Mesothelial cell of epicardium (in vitro differentiated cells): Measurements from ENCODE around the gene CLCF1. TPM values are rescaled to one million over a fixed set of nuclear protein-coding genes. Genes with fewer than 3 reads are reported as not detected.
A peak's percentile ranks its signal among the peaks of the same experiment; 100 is the strongest.

Experiments used
- DNase-seq, 2 experiments: peaks; one replicate each; pipeline ENCODE4 v3.0.0; 2021; ENCODE audit warnings: low spot score in 2 of 2; ENCODE audit not compliant: unreplicated experiment in 2 of 2
- H3K27ac Mint-ChIP-seq: 2 replicates; pipeline ENCODE4 v1.8.0; 2021; ENCODE audit warnings: mixed read lengths
- H3K27me3 Mint-ChIP-seq: 2 replicates; pipeline ENCODE4 v1.8.0; 2021; ENCODE audit warnings: low read depth, mixed read lengths
- H3K36me3 Mint-ChIP-seq: 2 replicates; pipeline ENCODE4 v1.8.0; 2021; ENCODE audit warnings: mixed read lengths
- H3K4me1 Mint-ChIP-seq: 2 replicates; pipeline ENCODE4 v1.8.0; 2021; ENCODE audit warnings: mixed read lengths
- H3K4me3 Mint-ChIP-seq: 2 replicates; pipeline ENCODE4 v1.8.0; 2021; ENCODE audit warnings: mild to moderate bottlenecking, moderate library complexity, mixed read lengths
- H3K9me3 Mint-ChIP-seq: 2 replicates; pipeline ENCODE4 v1.8.0; 2021; ENCODE audit warnings: mixed read lengths
- total RNA-seq: library from RNA; stranded (reverse); gene quantifications from 3 replicates; pipeline ENCODE4 v1.2.1, GENCODE V29; 2021
- TF ChIP-seq, protein P1 (sequence below): fragments of 200-600 bp; sonication (generic); IDR thresholded peaks from one replicate; pipeline ENCODE4 v1.5.0; 2021; ENCODE audit warnings: antibody characterized with exemption; ENCODE audit not compliant: unreplicated experiment

Gene CLCF1
- total RNA-seq, 1 donor from 2014 or later: 5.9 TPM

DNA sequence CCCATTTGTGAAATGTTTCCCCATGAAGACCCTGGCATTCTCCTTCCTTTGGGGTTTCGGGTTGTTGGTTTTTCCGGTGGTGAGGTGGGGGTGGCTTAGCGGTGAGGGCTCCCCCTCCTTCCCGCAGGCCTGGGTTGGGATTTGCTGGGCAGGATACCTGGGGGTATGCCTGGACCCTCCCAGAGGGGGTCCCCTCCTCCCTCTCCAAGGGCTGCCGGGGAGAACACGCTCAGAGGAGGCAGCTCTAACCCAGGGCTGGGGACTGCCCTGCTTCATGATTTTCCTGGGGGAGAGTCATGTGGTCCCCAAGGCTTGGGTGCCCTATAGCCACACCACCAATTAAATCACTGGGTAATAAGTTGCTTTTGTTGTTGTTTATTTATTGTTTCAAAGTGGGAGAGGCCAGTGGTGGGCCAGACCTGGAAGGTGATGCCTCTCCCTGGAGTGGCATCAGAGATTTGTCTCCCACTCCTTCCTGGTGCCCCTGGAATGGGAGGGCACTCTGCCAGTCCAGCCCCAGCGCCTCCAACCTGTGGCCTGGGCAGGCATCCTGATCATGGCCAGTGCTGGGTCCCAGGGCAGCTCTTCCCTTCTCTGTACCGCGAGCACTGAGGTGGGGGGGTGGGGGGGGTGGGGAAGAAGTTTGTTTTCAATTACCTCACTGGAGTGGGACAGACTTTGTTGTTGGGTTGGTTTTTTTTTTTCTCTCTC lies 1.3 kb upstream of the CLCF1 start:
- Mint-ChIP-seq H3K27me3 (peaks cover 7% of the 10 kb centered on the region), H3K9me3 (no peaks in the 10 kb centered on the region), H3K27ac (peak overlapping the region; percentile 94), H3K4me1 (peaks cover 58% of the 10 kb centered on the region), H3K36me3 (no peaks in the 10 kb centered on the region), H3K4me3 (peak overlapping the region; percentile 83)
- TF ChIP-seq, protein P1, sequence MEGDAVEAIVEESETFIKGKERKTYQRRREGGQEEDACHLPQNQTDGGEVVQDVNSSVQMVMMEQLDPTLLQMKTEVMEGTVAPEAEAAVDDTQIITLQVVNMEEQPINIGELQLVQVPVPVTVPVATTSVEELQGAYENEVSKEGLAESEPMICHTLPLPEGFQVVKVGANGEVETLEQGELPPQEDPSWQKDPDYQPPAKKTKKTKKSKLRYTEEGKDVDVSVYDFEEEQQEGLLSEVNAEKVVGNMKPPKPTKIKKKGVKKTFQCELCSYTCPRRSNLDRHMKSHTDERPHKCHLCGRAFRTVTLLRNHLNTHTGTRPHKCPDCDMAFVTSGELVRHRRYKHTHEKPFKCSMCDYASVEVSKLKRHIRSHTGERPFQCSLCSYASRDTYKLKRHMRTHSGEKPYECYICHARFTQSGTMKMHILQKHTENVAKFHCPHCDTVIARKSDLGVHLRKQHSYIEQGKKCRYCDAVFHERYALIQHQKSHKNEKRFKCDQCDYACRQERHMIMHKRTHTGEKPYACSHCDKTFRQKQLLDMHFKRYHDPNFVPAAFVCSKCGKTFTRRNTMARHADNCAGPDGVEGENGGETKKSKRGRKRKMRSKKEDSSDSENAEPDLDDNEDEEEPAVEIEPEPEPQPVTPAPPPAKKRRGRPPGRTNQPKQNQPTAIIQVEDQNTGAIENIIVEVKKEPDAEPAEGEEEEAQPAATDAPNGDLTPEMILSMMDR: no peak
- DNase-seq: no peak

DNA sequence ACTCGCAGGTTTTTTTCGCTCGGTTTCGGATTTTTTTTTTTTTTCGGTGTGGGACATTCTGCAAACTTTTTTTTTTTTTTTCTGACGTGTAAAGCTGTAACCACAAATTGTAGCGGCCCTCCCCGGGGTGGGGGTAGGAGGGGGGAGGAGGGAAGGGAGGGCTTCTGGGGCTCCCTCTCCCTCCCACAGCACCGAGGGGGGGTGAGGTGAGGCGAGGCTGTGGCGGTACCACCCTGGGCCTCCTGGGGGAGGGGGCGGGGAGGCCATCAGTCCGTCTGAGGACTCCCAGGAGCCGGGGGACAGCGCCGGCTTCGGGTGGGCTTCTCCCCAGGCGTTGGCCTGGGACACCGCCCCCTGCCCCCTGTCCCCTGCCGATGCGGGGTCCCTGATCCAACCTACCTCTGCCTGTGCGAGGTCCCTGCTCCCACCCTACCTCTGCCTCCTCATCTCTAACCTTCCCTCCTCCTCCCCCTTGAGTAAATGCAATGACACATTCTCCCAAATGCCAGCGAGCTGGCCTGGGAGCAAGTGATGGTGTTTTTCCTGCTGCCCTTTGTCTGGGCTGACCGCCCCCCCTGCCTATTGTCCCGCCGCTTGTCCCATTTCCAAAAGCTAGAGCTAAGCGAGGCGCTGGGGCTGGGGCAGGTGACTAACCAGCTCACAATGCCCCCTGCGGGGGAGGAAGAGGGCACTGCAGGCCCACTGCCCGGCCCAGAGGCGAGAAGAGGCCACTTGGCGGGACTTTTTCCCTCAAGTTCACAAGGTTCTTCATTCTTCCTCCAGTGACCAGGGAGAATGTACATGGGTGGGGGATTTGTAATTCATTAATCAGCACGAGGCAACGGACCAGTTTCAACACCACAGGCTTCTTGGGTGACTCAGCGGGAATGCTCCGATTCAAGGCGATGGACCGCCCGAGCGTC lies 511 bp upstream of the CLCF1 start:
- TF ChIP-seq, protein P1: peak; percentile 45
- H3K4me3 Mint-ChIP-seq: peak overlapping the region; percentile 83
- DNase-seq: peak in 1 of 2 experiments; percentile 61
- peak overlapping the region; percentile 94 for H3K27ac Mint-ChIP-seq
- no peaks in the 10 kb centered on the region for H3K36me3 Mint-ChIP-seq
- H3K4me1 Mint-ChIP-seq: peaks cover 57% of the 10 kb centered on the region
- H3K27me3 Mint-ChIP-seq: peaks cover 7% of the 10 kb centered on the region
- no peaks in the 10 kb centered on the region for H3K9me3 Mint-ChIP-seq

DNA sequence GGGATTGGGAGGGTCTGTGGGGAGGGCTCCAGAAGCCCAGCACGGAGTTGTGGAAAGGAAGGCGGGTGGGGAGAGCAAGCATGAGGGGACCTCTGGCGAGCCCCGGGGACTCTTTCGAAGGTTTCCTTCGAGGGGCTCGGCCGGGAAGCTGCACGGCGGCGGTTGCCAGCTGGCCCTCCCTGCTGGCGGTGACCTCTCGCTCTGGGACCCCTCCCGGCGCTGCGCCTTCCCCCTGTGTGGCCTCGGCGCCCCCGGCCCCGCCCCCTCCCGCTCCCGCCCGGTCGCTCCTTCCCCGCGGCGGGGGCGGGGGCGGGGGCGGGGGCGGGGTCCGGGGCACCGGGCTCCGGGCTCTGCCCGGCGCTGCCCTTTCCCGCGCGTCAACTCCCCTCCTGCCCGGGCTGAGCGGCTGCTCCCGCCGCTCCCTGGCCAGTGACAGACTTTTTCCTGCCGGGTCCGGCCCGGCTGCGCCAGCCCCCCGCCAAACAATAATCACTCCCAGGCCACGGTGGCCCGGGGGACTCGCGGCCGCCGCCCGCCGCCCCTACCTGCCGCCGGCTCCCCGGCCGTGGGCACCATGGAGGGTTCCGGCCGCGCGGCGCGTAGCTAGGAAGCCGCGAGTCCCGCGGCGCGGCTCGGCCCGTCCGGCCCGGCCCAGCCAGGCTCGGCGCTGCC lies 941 bp downstream of the CLCF1 start:
- Mint-ChIP-seq H3K27ac (no peak overlapping the region), H3K27me3 (peaks cover 7% of the 10 kb centered on the region), H3K36me3 (no peaks in the 10 kb centered on the region), H3K4me3 (peak overlapping the region; percentile 69), H3K4me1 (peaks cover 62% of the 10 kb centered on the region), H3K9me3 (no peaks in the 10 kb centered on the region)
- TF ChIP-seq, protein P1: no peak
- DNase-seq: no peak

DNA sequence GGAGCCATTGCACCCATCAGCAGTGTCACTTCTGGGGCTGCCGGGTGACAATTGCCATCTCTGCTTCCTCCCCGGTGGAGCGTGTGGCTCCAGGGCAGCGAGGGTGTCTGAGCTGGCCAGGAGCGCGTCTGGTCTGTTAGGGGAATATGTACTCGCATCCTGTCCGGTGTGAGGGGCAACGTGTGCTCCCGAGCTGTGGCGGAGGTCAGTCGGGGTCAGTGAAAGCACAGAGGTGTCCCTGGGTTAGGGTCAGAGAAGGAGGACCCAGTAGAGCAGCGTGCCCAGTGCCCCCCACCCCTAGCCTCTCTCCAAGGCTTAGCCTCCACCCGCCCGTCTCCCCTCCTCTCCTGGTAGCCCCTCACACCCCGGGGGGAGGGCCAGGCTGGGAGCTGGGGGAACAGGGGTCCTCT lies 1.5 kb downstream of the CLCF1 start:
- TF ChIP-seq, protein P1: peak; percentile 1
- H3K4me3 Mint-ChIP-seq: peak overlapping the region; percentile 69
- H3K36me3 Mint-ChIP-seq: no peaks in the 10 kb centered on the region
- H3K27me3 Mint-ChIP-seq: peaks cover 5% of the 10 kb centered on the region
- no peaks in the 10 kb centered on the region for H3K9me3 Mint-ChIP-seq
- no peak for DNase-seq
- H3K4me1 Mint-ChIP-seq: peaks cover 62% of the 10 kb centered on the region
- H3K27ac Mint-ChIP-seq: peak overlapping the region; percentile 72

DNA sequence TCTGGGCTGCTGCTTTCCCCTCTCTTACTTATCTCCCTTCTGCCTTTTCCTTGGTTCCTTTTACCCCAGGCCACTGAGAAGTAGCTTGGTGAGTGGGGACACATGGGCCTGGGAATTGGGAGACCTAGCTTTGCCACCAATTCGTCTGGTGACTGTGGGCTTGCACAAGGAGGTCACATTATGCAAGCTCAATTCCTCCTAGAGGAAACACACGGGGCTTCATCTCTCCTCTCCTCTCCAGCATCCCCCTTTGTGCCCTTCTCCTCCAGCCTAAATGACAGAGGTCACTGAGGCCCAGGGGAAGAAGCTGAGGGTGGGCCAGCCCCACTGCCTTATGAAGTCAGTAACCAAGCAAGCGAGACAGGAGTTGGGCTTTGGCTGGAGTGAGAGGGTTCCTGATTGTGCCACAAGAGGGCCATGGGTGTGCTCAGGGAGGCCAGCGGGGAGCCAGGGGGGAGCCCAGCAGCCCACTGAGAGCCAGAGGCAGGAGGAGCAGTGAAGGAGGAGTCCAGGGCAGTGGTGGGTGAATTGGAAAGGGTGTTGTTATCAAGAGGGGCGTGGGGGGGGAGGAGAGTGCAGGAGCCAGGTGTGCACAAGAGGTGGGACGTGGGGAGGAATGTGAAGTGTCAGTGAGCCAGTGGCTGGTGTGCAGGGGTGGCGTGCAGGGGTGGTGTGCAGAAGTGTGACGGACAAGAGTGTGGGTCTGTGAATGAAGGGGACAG lies 2.0 kb downstream of the CLCF1 start:
- no peaks in the 10 kb centered on the region for H3K36me3 Mint-ChIP-seq
- no peaks in the 10 kb centered on the region for H3K9me3 Mint-ChIP-seq
- H3K27ac Mint-ChIP-seq: peak overlapping the region; percentile 72
- H3K4me3 Mint-ChIP-seq: peak overlapping the region; percentile 69
- TF ChIP-seq, protein P1: peak; percentile 10
- H3K27me3 Mint-ChIP-seq: peaks cover 4% of the 10 kb centered on the region
- peaks cover 64% of the 10 kb centered on the region for H3K4me1 Mint-ChIP-seq
- DNase-seq: peak in 1 of 2 experiments; percentile 48
